ENCODE results near the gene ARID3B.

Gene ARID3B

GRCh38 chr15:74608786-74609185 is 67.8 kb downstream of the ARID3B start:
- DNase-seq: no peak

DNA sequence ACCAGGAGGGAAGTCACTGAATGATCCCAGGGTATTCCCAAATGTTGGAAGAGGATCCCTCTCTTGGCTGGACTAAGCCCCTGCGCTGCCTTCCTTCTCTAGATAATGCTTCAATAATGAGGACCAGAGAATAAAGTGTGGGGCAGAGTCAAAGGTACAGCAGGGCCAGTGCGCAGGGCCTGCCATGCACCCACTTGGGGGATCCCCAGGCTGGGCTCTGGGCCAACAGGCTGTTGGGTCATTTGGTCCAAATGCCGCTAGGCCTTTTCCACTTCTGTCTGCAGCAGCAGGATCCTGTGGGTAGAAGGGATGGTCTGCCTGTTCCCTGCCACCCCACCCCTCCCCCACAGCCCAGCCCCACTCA is 68.9 kb downstream of the ARID3B start:
- no peak for DNase-seq

GRCh38 chr15:74610302-74610951 is 69.4 kb downstream of the ARID3B start:
- DNase-seq: no peak

DNA sequence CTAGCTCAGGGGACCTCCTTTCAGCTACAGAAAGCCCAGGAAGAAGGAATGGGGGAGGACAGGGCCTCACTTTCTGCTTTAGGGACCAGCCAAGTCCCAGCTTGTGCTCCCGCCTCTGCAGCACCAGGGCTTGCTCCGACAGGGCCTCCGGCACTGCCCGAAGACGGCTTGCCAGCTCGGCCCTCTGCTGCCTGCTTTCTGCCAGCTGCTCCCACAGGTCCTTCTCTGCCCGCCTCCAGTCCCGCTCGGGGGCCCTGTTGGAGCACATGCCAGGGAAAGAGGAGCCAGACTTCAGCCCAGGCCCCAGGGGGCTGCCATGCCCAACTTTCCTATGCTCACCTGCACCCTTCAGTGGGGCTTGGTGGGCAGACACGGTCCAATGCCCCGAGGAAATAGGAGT is 70.3 kb downstream of the ARID3B start:
- DNase-seq: no peak

DNA sequence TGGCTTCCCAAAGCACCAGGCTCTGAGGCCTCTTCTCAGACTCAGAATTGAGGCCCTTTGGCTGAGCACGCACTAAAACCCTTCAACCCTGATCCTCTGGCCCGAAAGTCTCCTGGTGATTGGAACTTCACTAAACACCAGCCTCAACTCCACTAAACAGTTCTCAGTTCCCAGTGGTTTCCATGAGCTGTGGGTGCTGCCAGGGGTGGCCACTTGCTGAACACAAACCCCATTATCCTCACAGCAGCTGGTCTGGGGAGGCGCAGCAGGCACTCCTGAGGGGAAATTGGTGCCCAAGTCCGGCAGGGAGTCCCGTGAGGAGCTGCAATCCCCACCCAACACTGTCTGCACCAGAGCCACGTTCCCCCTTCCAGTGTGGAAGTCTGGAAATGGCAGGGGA is 70.8 kb downstream of the ARID3B start:
- DNase-seq: no peak

DNA sequence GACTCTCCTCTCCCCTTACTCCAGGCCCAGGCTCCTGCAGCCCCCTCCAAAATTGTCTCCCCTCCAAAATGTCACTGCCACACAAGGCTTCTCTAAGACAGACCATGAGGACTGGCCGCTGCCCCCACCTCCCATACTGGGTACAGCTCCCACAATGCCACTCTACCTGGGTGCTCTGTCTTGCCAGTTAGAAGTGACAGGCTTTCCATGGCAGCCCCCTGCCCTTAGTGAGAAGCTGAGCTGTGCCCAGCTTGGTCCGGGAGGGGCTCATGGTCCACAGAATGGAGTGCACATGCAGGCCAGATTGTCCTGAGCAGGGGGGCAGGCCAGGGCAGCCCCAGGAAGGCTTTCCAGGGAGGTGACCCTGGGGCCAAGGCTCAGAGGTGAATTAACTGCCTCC is 71.7 kb downstream of the ARID3B start:
- DNase-seq: no peak

- DNase-seq: no peak
Observed at GRCh38 chr15:74613089-74613952, 72.3 kb downstream of the ARID3B start.

GRCh38 chr15:74613953-74614743 is 73.1 kb downstream of the ARID3B start:
- DNase-seq: no peak

- DNase-seq: peak; percentile 94
Observed at GRCh38 chr15:74614744-74615507, 73.9 kb downstream of the ARID3B start.

GRCh38 chr15:74615508-74616365 is 74.7 kb downstream of the ARID3B start, which contains the start of gene CLK3:
Gene CLK3, plus strand, starts transcription at chr15:74615836. Its CDS starts 3,361 bp downstream, at chr15:74619197.
- DNase-seq: peak; percentile 98

DNA sequence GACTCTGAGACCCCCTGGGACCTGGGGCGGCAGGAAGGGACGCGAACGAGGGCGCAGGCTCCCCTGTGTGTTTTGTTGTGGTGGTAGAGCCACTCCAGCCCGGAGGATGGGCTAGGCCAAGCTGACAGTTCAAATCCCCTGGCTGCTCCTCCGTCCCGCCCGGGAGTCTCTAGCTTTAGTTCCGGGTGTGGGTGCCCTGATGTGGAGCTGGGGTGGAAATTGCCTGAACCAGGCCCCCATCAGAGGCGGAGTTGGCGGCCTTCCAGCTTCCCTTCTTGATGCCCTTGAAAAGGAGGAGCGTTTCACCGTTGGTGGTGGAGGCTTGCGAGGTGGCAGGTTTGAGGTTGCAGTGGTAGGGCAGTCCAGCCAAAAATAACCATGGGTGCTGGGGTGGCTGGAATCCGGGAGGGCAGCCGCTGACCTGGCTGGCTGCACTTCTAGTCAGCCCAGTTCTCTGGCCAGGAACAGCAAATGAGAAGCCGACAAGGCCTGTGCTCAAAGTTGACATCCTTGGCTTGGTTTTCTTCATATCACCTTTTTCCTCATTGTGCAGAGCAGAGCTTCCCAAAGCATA is 75.4 kb downstream of the ARID3B start:
- peak; percentile 76 for DNase-seq

DNA sequence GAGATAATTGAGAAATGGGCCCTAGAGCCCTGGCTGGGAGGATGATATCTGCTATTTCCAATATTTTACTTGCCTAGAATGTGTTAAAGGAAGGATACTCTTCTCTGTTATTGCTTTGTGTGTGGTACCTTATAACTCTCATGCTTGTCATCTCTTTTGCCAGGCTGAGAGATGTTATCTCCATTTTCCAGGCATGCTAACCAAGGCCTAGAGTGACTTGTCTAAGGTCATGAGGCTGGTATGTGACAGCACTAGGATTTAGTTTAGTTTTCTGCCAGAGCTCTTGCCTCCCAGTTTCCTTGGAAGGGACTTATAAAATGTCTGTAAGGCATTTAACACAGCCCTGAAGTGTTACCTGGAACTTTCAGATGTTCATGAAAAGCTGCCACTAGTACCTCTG is 76.0 kb downstream of the ARID3B start:
- DNase-seq: no peak

- no peak for DNase-seq
Observed at GRCh38 chr15:74618841-74619596, 78.0 kb downstream of the ARID3B start.

DNA sequence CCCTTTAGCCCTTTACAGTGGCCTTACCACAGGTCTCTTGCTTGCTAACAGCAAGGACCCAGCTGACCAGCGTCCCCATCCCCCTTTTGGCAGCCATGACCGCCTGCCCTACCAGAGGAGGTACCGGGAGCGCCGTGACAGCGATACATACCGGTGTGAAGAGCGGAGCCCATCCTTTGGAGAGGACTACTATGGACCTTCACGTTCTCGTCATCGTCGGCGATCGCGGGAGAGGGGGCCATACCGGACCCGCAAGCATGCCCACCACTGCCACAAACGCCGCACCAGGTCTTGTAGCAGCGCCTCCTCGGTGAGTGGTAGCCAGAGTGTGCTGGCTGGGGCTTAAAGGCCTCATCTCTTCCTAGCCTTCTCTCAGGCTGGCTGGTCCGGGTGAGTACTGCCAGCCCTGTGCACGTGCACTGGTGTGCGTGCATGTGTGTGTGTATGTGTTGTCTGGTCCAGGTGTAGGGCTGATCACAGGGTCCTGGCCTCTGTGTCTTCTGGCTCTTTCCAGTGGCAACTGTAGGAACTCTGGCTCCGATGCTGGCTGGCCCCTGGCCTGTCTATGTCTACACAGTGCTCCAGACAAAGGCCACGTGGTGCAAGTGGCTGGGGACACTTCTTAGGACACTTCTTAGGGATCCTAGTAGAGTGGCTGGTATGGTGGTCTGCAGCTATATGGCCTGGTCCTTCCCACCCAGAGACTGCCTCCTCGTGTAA is 79.1 kb downstream of the ARID3B start:
- no peak for DNase-seq

DNA sequence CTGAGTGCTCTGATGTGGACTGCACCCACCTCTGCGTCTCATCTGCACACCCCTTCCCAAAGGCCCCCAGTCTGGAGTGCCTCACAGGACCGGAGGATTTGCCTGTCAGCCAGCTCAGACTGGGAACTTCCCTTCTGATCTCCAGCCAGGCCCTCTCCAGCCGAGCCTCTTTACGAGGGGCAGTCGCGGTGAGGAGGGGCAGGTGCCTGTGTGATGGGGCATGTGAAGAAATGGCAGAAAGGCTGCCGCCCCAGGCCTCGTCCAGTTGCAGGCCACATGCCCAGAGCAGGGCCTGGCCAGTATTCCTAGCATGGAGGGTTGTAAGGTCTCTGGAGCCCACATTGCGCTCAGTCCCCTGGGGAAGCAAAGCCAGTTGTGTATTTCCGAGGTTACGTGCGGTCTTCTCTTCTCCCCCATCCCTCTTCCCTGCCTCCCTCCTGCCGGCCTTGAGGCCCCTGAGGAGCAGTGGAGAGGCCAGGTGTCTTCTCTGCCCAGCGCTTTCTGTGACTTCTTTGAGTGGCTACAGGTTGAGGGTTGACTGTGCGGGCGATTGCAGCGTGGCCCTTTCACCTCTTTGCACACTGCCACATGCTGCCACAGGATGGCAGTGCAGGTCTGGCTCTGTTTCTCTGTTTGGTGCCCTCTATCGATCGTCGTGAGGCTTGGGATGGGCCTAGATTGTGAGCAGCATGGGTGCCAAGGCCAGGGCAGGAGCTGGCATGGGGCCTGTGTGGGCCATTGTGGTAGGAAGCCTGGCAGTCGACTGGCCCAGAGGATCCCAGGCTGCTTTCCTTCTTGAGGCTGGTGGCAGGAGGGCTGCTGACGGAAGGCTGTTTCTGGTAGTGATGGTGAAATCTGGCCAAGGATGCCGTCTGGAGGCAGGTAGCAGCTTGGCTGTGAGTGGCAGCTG is 79.9 kb downstream of the ARID3B start:
- peak; percentile 74 for DNase-seq

DNA sequence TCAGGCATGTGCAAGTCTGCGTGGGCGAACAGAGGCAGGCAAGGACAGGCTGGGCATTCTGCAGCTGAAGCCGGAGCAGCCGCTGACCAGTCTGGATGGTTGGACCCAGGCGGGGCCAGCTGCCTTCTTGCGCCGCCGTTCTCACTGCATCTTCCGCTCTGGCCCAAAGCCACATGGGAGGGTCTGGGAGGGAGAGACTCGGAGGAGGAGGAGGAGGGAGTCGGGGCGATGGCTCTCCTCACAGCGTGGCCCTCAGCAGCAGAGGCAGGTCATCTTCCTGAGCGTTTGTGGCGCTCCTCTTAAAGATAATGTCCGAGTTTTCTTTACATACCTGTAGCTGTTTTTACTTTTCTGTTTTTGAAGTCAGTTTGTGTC is 80.5 kb downstream of the ARID3B start:
- no peak for DNase-seq

DNA sequence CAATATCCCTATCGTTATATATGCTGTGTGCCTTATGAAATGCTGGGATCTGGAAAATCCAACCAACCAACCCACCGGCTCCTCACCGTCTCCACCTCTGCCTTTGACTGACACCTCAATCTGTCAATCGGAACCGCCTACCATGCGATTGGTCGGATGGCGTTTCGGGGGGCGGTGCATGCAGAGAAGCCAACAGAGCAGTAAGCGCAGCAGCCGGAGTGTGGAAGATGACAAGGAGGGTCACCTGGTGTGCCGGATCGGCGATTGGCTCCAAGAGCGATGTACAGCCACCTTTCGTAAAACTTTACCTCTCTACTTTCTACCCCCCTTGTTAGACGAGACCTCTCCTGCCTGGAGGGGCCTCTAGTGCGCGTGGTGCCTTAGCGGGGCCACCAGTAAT is 80.9 kb downstream of the ARID3B start:
- no peak for DNase-seq

DNA sequence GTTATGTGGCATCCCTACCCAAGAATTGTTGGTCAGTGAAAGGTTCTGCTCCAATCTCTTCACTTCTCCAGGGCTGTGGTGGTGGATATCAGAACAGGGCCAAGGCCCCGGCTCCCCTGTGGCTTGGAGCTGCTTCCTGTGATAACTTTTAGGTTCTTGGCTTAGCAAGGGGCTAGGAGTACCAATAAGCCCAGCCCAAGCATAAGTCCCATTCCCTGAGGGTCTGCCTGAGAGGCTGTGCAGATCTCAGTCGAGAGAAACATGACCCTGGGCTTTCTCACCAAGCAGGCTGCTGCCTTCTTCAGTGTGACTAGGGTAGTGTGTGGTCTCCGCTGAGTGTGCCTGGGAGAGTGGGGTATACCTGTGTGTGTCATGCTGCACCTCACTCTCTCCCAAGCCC is 81.7 kb downstream of the ARID3B start:
- no peak for DNase-seq

Data from CD4-positive, alpha-beta T cell treated with Interleukin-17A for 4 hours (primary cell).